Stimulated activated naive CD8-positive, alpha-beta T cell treated with anti-CD3 and anti-CD28 coated beads, Interleukin-15, amount 100 ng/mL, for 72 hours (primary cell): ENCODE measurements around the gene YBX1.
A peak's percentile ranks its signal among the peaks of the same experiment; 100 is the strongest.
"Not testable (repeated sequence)": the region's sequence is repeated elsewhere in the genome, so short reads cannot be mapped to it uniquely, and the experiment has no call there.

ENCODE experiments used
- ATAC-seq: fragments of 150-1000 bp; cut with Tn5 transposase; 2 replicates; pipeline ENCODE4 v1.10.0; 2021; ENCODE audit warnings: mild to moderate bottlenecking, moderate library complexity
- DNase-seq, 2 donors: peaks; one replicate each; pipeline ENCODE4 v3.0.0; 2021 to 2022
- H3K27ac Mint-ChIP-seq, 2 donors: one replicate each; pipeline ENCODE4 v1.8.0; 2022; ENCODE audit warnings: mild to moderate bottlenecking in 2 of 2, mixed read lengths in 2 of 2, moderate library complexity in 2 of 2
- H3K27me3 Mint-ChIP-seq: one replicate; pipeline ENCODE4 v1.8.0; 2022; ENCODE audit warnings: mixed read lengths
- H3K4me1 Mint-ChIP-seq: one replicate; pipeline ENCODE4 v1.8.0; 2022; ENCODE audit warnings: mild to moderate bottlenecking, mixed read lengths
- H3K4me3 Mint-ChIP-seq, 2 donors: one replicate each; pipeline ENCODE4 v1.8.0; 2022; ENCODE audit warnings: mild to moderate bottlenecking in 2 of 2, mixed read lengths in 2 of 2, moderate library complexity in 1 of 2
- H3K9me3 Mint-ChIP-seq, 2 donors: one replicate each; pipeline ENCODE4 v1.8.0; 2022; ENCODE audit warnings: mixed read lengths in 2 of 2

The YBX1 gene

DNA sequence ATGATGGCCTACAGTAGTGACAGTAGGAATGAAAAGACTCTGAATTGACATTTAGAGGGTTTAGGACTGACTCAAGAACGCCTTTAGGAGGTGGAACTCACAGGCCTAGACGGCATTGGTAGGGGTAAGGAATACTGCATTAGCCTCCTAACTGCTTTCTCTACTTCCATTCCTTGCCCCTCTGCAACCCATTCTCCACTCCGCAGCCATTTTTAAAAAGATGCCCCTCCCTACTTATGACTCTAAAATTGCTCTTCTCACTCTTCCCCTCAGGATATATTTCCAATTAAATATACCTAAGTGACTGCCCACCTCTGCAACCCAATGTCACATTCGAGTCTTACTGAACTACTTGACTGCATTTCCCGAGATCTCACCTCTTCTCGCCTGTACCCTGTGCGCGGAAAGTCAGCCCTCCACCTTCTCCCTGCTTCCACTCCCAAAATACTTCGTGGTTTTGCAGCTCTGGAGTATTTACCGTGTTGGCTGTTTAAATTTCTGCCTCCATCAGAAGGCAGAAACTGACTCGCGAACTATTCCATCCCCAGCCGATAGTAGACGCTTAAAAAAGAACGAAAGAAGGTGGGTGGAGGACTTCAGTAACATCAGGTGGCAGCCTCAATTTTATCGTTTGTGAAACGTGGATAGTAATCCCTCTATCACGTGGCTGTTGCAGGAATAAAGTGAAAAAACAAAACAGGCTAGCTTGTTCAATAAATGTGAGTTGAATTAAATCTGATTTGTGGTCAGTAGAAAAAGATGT is 1.1 kb upstream of the YBX1 start:
- Mint-ChIP-seq H3K27ac (peak overlapping the region; percentile 95 to 99), H3K4me1 (peaks cover 44% of the 10 kb centered on the region), H3K9me3 (no peaks in the 10 kb centered on the region), H3K4me3 (peak overlapping the region; percentile 91 to 94), H3K27me3 (no peaks in the 10 kb centered on the region)
- ATAC-seq (no peak), DNase-seq (peak; percentile 15 to 17)

DNA sequence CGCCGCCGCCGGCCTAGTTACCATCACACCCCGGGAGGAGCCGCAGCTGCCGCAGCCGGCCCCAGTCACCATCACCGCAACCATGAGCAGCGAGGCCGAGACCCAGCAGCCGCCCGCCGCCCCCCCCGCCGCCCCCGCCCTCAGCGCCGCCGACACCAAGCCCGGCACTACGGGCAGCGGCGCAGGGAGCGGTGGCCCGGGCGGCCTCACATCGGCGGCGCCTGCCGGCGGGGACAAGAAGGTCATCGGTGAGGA is 193 bp downstream of the YBX1 start:
- not testable (repeated sequence) for H3K9me3 Mint-ChIP-seq, DNase-seq, H3K27me3 Mint-ChIP-seq
- peaks cover 55% of the 10 kb centered on the region for H3K4me1 Mint-ChIP-seq
- peak overlapping the region; percentile 91 to 94 for H3K4me3 Mint-ChIP-seq
- peak; percentile 44 for ATAC-seq
- H3K27ac Mint-ChIP-seq, result peak overlapping the region; percentile 95 to 99

DNA sequence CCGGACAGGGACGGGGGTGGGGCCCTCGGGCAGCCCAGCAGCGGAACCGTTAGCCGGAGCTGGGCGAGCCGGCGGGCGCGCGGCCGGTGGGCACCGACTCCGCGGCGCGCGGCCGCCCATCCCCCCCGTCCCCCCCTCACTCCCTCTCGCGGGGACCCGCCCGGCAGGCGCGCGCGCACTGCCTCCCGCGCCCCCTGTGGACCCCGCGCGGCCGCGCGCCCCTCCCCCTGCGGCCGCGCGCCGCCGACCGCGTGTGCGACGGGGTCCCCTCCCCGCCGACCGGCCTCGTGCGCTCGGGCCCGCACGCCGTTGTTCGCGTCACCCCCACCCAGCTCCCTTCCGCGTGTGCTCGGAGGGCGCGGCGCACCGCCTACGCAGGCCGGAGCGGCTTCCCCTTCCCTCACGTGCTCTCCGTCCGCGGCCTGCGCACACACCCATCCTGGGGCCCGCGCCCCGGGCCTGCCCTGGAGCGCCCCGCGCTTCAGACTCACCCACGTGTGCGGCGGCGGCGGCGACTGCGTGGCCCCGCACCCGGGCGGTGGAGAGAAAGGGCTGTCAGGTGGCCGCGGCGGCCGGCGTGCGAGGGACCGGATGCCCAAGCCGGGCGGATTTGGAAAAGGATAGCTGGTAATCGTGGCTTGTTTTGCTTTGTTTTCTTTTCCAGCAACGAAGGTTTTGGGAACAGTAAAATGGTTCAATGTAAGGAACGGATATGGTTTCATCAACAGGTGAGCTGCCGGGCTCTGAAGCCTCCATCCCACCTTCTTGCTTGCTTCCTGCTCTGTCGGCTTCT is 717 bp downstream of the YBX1 start:
- peak overlapping the region; percentile 93 to 96 for H3K27ac Mint-ChIP-seq
- DNase-seq (peak; percentile 66 to 71), ATAC-seq (peak; percentile 51)
- no peaks in the 10 kb centered on the region for H3K9me3 Mint-ChIP-seq
- H3K27me3 Mint-ChIP-seq, result no peaks in the 10 kb centered on the region
- H3K4me1 Mint-ChIP-seq, result peaks cover 60% of the 10 kb centered on the region
- H3K4me3 Mint-ChIP-seq, result peak overlapping the region; percentile 92 to 98

DNA sequence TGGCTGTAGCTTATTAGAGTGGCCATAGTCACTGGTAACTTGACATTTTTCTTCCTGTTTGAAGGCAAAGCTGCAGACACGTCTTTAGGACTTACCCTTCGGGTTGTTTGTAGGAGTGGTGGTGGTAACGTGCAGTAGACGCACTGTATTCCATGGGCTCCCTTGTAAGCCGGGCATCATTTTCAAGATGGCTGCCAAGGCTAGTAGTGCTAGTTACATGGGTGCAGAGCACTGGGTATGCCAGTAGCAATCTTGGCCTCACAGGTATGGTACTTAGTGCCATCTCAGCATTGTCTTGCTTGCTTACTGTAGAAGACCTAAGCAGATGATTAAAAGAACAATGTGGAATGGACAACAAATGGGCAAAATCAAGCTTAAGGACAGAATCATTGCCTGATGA is 1.9 kb downstream of the YBX1 start:
- Mint-ChIP-seq H3K27ac (peak overlapping the region; percentile 17 to 96), H3K4me3 (peak overlapping the region; percentile 92 to 98), H3K9me3 (no peaks in the 10 kb centered on the region), H3K4me1 (peaks cover 72% of the 10 kb centered on the region), H3K27me3 (no peaks in the 10 kb centered on the region)
- no peak for DNase-seq
- ATAC-seq, result no peak

DNA sequence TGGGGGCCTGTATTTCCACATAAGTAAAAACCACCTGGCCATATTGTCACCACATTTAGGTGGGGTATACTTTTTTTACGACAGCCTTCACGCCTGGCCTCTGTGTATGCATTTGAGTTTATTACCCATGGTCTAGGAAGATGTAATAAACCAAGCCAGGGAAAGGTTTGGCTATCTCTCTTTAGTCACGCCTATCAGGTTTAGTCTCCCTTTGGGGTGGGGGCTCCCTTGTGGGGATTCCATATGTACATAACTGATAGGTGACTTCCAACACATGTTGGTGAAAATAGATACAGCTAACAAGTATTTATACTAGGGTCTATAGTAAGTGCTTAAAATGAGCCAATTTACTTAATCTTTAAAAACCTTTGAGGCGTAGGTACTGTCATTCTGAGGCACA is 4.2 kb downstream of the YBX1 start:
- Mint-ChIP-seq H3K27ac (no peak overlapping the region), H3K9me3 (no peaks in the 10 kb centered on the region), H3K27me3 (no peaks in the 10 kb centered on the region), H3K4me1 (peaks cover 75% of the 10 kb centered on the region), H3K4me3 (peak overlapping the region; percentile 56 to 98)
- no peak for ATAC-seq
- no peak for DNase-seq

DNA sequence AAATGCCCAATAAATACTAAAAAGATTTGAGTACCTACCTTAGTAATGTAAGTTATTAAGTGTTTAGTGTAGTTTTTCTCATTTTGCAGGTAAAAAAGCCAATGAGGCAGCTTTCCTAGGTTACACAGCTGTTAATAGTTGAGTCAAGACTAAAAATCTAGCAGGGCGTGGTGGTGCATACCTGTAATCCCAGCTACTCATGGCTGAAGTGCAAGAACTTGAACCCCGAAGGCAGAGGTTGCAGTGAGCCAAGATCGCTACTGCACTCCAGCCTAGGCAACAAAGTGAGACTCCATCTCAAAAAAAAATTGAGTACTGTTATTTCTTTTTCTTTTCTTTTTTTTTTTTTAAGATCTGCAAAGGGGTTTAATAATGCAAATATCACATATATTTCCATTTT is 7.7 kb downstream of the YBX1 start:
- Mint-ChIP-seq H3K9me3 (no peaks in the 10 kb centered on the region), H3K27ac (peak overlapping the region in 1 of 2 donors; percentile 40), H3K4me3 (peak overlapping the region in 1 of 2 donors; percentile 57), H3K4me1 (peaks cover 87% of the 10 kb centered on the region), H3K27me3 (no peaks in the 10 kb centered on the region)
- ATAC-seq, result no peak
- no peak for DNase-seq

DNA sequence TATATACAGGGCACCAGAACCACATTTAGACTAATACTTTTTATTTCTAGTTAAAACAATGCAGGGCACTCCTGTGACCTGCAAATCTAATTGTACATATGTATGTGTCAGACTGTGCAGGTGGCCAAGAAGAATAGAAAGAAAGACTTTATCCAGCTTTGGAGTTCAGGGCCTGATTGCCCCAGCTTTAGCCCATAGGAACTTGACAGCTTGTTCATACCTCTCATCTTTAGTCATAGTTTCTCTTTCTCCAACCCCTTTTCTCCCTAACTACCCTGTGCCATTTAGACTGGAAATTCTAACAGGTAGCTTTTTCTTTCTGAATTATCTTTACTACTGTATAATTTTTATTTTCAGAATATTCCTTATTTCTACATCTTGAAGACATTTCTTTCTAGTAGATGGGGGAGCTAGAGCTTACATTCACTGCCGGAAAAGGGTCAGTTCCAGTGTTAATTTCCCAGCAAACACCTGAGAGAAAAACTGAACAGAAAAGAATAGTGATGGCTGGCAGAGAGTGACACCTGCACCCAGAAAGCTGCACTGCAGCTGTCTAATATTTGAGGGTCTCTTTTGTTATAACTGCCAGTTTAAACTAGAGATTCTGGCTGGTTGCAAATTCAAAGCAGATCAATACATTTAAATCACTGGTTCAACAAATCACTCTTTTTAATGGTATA is 8.4 kb downstream of the YBX1 start:
- Mint-ChIP-seq H3K9me3 (no peaks in the 10 kb centered on the region), H3K27ac (peak overlapping the region; percentile 30 to 80), H3K4me3 (peak overlapping the region in 1 of 2 donors; percentile 57), H3K27me3 (no peaks in the 10 kb centered on the region), H3K4me1 (peaks cover 87% of the 10 kb centered on the region)
- no peak for DNase-seq
- ATAC-seq, result peak; percentile 76

DNA sequence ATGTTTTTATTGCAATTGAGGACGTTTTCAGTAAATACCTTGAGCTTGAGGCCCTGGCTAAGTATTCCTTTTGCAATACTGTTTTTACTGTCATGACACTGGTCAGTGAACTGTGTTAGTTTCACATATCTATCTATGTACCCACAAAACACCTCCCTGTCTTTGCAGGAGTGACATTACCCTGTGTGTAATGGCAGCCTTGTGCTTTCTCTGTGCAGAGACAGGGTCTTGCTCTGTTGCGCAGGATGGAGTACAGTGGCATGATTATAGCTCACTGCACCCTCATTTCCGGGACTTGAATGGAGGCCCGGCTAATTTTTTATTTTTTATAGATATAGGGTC is 8.9 kb downstream of the YBX1 start:
- no peak for DNase-seq
- peak; percentile 57 for ATAC-seq
- H3K27ac Mint-ChIP-seq, result no peak overlapping the region
- H3K4me3 Mint-ChIP-seq, result peak overlapping the region in 1 of 2 donors; percentile 35
- H3K4me1 Mint-ChIP-seq, result peaks cover 83% of the 10 kb centered on the region
- H3K9me3 Mint-ChIP-seq, result no peaks in the 10 kb centered on the region
- H3K27me3 Mint-ChIP-seq, result no peaks in the 10 kb centered on the region

DNA sequence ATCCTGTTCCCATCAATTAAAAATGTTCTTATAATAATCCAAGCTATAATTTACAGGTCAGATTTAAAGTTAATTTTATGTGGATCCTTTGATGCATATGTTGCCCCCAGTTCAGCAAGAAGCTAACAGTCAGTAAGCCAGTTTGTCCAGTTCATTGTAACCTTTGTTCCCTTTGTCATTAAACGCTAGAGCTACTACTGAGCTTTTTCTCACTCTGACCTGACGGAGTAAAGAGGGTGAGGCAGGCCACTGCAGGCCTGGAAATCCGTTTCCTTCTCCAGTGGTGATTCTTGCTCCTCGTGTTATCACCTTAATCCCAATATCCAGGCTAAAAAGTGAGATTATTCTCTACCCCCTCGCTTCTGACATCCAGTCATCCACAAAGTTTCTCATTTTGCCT is 10.2 kb downstream of the YBX1 start:
- ATAC-seq, result no peak

DNA sequence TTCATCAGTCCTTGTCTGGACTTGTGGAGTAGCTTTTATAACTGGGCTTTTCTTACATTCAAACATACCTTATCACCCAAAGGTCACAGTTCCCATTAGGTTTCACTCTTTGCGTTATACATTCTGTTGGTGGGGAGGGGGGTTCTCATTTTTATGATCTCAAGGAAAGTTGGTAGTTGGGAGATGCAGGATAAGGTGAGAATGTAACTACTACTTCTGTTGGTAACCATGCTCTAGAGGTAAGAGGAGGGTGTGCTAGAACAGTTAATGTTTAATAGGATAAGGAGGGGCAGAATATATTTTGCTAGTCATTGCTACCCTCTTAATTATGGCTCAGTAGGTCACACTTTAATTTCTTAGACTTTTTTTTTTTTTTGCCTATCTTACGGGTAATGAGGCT is 10.7 kb downstream of the YBX1 start:
- no peak for DNase-seq

More for the DNA sequence above, 10.2 kb downstream of the YBX1 start:
- Mint-ChIP-seq H3K27me3 (no peaks in the 10 kb centered on the region), H3K4me3 (peak overlapping the region in 1 of 2 donors; percentile 29), H3K4me1 (peaks cover 71% of the 10 kb centered on the region), H3K9me3 (no peaks in the 10 kb centered on the region), H3K27ac (peak overlapping the region; percentile 34 to 81)
- DNase-seq, result no peak

DNA sequence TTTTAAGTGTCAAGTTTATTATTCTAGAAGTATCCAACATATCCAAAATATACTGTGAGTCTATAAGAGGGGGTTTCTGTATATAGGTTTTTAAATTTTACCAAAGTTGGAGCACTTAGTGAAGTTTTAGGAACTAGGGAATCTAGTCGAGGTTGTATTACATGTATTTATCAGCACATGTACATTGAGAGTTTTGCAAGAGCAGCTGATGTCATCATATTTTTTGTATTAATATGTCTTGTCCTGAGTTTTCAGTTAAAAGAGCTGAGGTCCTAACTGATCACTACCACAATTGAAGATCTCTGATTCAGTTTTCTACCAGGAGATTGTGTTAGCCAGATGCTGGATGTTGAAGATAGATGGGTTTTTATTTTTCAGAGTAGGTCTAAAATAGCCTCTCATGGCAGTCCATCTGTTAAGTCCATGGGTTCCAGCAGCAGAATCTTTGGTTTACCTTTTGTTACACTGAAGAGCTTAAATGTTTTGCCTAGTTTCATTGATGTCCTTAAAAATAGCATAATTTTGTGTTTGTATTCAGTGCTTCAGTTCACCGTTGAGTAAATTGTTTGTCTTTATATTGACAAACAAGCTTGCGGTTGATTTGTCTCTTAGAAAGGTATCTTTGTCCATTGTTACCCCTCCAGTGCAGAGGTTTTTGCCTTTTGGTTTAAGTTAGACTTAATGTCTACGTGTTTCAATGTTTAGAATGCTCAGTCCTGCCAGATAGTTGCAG is 16.0 kb downstream of the YBX1 start:
- no peaks in the 10 kb centered on the region for H3K9me3 Mint-ChIP-seq
- peak overlapping the region in 1 of 2 donors; percentile 69 for H3K27ac Mint-ChIP-seq
- DNase-seq (no peak), ATAC-seq (no peak)
- H3K4me1 Mint-ChIP-seq, result peaks cover 33% of the 10 kb centered on the region
- no peaks in the 10 kb centered on the region for H3K27me3 Mint-ChIP-seq
- H3K4me3 Mint-ChIP-seq, result no peak overlapping the region

More for the DNA sequence above, 10.7 kb downstream of the YBX1 start:
- Mint-ChIP-seq H3K4me1 (peaks cover 67% of the 10 kb centered on the region), H3K9me3 (no peaks in the 10 kb centered on the region), H3K27ac (peak overlapping the region; percentile 6 to 81), H3K4me3 (no peak overlapping the region), H3K27me3 (no peaks in the 10 kb centered on the region)
- ATAC-seq, result no peak

DNA sequence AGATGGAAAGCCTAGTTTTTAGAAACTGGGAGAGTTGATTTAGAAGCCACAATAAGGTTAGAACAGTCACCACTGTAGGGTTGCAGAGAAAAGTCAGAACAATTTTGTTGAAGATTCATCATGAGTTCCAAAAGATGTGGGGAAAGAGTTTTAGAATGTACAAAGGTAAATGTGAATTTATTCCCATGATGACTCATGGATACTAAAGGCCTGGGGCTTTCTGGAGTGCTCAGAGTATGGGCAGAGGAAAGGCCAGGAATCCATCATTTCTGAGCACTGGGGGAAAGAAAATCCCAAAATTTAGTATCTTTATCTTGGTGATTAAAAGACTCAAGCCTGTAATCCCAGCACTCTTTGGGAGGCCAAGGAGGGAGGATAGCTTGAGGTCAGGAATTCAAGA is 17.8 kb downstream of the YBX1 start:
- no peaks in the 10 kb centered on the region for H3K9me3 Mint-ChIP-seq
- H3K4me3 Mint-ChIP-seq, result no peak overlapping the region
- ATAC-seq (no peak), DNase-seq (no peak)
- no peaks in the 10 kb centered on the region for H3K27me3 Mint-ChIP-seq
- no peak overlapping the region for H3K27ac Mint-ChIP-seq
- peaks cover 21% of the 10 kb centered on the region for H3K4me1 Mint-ChIP-seq

DNA sequence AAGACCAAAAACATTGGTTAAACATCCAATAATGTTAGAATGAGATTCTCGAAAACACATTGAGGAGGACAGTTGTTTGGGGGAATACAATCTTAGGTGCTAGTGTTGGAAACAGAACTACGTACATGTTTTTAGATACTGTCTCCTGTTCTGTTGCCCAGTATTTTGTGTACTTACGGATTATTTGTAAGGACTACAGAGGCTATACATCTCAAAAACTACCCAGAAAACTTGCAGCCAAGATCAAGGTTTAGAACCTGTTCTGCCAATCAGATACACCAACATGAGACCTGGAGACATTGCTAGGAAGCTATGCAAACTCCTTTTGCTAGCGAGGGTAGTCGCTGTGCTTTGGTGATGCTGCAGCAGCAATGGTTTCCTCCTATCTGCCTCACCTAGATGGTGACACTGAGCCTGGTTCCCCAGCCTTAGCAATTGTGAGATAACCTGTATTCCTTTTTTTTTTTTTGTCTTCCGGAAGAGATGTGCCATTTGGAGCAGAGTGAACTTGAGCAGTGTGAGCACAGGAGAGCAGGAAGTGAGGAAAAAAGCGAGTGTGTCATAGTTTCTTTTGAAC is 21.8 kb downstream of the YBX1 start:
- H3K4me3 Mint-ChIP-seq, result no peak overlapping the region
- DNase-seq (no peak), ATAC-seq (no peak)
- peaks cover 11% of the 10 kb centered on the region for H3K4me1 Mint-ChIP-seq
- no peak overlapping the region for H3K27ac Mint-ChIP-seq
- no peaks in the 10 kb centered on the region for H3K27me3 Mint-ChIP-seq
- H3K9me3 Mint-ChIP-seq, result no peaks in the 10 kb centered on the region

DNA sequence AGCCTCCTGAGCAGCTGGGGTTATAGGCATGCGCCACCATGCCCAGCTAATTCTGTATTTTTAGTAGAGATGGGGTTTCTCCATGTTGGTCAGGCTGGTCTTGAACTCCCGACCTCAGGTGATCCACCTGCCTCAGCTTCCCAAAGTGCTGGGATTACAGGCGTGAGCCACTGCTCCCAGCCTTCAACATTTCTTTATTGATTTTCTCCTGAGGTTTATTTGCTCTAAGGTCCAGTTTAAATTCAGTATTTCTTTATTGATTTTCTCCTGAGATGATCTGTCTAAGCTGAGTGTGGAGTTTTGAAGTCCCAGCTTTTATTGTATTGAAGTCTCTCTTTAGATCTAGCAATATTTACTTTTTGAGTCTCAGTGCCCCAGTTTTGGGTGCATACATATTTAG is 30.6 kb downstream of the YBX1 start:
- Mint-ChIP-seq H3K9me3 (peaks cover 19 to 20% of the 10 kb centered on the region in 2 donors), H3K27ac (peak overlapping the region in 1 of 2 donors; percentile 37), H3K4me1 (peaks cover 13% of the 10 kb centered on the region)
- not testable (repeated sequence) for ATAC-seq, DNase-seq, H3K4me3 Mint-ChIP-seq, H3K27me3 Mint-ChIP-seq

DNA sequence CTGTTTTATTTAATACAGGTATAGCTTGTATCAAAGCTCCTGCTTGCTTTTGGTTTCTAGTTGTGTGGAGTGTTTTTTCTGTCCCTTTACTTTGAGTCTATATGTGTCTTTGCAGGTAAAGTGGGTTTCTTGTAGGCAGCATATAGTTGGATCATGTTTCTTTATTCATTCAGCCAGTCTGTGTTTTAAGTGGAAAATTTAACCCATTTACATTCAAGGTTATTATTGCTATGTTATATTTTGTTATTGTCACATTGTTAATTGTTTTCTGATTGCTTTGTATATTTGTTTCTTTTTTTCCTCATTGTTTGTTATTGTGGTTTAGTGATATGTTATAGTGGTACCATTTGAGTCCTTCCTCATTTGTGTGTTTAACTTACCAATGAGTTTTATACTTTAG is 31.1 kb downstream of the YBX1 start:
- peak overlapping the region; percentile 37 to 41 for H3K27ac Mint-ChIP-seq

More for the DNA sequence above, 31.1 kb downstream of the YBX1 start:
- peaks cover 19 to 20% of the 10 kb centered on the region in 2 donors for H3K9me3 Mint-ChIP-seq
- no peak overlapping the region for H3K4me3 Mint-ChIP-seq
- DNase-seq, result no peak
- peaks cover 13% of the 10 kb centered on the region for H3K4me1 Mint-ChIP-seq
- ATAC-seq, result no peak
- no peaks in the 10 kb centered on the region for H3K27me3 Mint-ChIP-seq
